ENCODE results near the gene NIPBL.
"Not testable (repeated sequence)": the region's sequence is repeated elsewhere in the genome, so short reads cannot be mapped to it uniquely, and the experiment has no call there.

NIPBL gene

DNA sequence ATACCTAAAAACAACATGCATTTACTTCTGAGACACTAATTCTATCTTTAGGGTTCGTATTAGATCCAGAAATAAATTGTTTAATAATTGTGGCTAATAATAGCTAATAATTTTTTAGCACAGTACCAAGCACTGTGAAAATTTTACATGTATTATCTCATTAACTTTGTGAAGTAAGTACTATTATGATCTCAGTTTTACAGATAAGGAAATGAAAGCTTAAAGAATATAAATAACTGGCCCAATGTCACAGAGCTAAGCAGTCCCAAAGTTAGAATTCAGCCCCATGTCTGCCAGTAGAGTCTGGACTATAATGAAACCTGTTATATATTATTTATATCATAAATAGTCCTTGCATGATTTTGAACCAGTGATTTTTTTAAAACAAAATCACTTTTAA lies 163.3 kb downstream of the NIPBL start:
- no peak for DNase-seq (ENCODE audit: low read depth)

GRCh38 chr5:37043693-37044092 lies 167.1 kb downstream of the NIPBL start:
- no peak for DNase-seq (ENCODE audit: low read depth)

DNA sequence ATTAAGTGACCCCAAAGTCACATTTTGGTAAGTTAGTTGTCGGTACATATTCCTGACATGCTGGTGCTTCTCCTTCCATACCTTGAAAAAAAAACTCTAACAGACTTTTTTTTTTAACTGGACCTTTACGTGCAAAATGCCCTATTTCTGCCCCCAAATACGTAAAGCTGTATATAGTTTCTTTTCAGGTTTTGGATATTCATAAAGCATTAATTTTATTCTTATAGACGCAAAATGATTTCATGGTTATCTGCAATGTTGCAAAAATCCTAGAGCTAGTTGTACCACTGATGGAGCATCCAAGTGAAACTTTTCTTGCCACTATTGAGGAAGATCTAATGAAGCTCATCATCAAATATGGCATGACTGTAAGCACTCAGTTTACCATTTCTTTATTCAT lies 167.6 kb downstream of the NIPBL start:
- DNase-seq (ENCODE audit: low read depth): no peak

DNA sequence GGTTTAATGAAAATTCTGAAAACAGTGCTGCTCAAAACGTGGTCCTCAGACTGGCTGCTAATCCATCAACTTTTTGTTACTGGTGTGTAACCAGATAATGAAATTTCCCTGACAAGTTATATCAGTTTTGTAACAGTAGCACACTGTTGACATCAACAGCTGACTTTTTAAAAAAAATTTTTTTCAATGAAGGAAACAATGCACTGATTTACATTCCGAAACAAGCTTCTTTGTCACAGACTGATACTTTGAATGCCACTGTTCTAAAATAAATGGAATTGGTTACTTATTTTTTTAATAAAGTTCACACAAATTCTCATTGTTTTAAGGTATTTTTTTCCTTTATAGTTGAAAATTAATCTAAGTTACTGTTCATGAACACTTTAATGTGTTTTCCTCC lies 169.1 kb downstream of the NIPBL start:
- no peak for DNase-seq (ENCODE audit: low read depth)

- DNase-seq (ENCODE audit: low read depth): no peak
Observed at GRCh38 chr5:37047947-37048346, 171.4 kb downstream of the NIPBL start.

- DNase-seq (ENCODE audit: low read depth): no peak
Observed at GRCh38 chr5:37054391-37054790, 177.8 kb downstream of the NIPBL start.

- no peak for DNase-seq (ENCODE audit: low read depth)
Observed at GRCh38 chr5:37055383-37055990, 178.9 kb downstream of the NIPBL start.

DNA sequence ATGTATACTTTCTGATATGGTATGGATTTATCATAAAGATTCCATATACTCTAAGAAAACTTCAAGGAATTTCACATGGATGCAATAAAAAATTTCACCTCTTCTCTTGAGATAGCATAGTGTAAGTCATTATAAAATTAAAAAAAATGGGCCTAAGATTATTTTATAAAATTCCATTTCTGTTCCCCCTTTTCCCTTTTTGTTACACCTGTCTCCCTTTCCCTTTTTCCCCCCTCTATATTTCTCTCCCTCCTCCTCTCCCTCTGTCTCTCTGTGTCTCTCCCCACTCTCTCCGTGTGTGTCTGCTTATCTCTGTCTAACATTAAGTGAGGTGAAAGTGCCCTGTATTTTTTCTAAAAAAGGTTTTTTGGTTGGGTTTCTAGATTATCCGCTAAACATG lies 180.2 kb downstream of the NIPBL start:
- no peak for DNase-seq (ENCODE audit: low read depth)

- DNase-seq (ENCODE audit: low read depth): no peak
Observed at GRCh38 chr5:37060030-37060429, 183.5 kb downstream of the NIPBL start.

DNA sequence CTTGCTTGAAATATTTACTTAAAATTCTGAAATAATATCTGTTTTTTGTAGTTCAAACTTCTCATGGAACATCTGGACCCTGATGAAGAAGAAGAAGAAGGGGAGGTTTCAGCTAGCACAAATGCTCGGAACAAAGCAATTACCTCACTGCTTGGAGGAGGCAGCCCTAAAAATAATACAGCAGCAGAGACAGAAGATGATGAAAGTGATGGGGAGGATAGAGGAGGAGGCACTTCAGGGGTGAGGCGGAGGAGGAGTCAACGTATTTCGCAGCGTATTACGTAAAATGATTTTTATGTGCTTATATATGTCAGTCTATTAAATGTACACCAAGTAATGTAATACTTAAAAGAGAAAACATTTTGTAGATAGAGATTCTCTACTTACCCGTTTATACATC lies 187.2 kb downstream of the NIPBL start:
- DNase-seq (ENCODE audit: low read depth): no peak

- no peak for DNase-seq (ENCODE audit: low read depth)
Observed at GRCh38 chr5:37064442-37064841, 187.9 kb downstream of the NIPBL start.

DNA sequence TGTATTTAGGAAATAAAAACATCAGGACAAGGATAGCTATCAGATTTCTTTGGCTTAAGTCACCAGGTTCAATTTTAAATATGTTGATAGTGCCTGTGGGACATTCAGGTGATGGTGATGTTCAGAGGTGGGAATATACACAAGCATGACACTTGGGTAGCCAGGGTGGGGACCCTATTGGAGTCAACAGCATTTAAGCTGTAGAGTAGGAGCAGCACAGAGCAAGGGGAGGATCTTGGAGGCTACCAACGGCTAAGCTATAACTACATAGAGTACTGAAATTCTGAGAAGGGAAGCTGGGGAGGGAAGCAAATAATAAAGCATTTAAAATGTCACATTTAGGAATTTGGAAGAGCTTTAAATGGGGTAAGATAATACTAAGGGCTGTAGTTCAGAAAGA lies 194.9 kb downstream of the NIPBL start:
- no peak for DNase-seq (ENCODE audit: low read depth)

DNA sequence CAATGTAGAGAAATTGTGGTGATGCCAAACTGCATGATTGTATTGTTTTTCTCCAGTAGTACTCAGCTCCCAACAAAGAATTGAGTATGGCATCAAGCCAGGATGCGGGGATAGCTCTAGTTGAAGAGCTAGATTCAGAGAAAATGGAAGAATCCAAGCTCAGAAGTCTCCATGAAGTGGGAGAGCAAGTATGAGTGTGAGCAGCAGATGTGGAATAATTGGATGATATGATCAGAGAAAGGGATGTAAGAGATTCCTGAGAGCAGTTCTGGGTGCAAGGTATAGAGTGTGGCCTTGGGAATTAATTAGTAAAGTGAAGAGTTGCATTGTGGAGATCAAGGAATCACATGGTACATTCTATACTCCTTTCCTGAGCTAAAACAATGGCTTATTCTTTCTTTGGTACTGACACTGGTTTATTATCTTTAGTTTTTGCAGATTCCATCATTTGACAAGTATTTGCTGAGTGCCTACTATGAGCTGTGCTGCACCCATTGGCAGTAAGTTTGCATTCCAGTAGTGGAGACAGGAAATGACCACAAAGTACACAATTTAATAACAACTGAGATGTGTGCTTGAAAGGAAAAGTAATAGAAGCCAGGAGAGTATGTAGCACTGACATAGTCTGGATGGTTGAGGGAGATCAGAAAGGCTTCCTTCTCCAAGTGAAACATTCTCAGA lies 195.5 kb downstream of the NIPBL start:
- no peak for DNase-seq (ENCODE audit: low read depth)

DNA sequence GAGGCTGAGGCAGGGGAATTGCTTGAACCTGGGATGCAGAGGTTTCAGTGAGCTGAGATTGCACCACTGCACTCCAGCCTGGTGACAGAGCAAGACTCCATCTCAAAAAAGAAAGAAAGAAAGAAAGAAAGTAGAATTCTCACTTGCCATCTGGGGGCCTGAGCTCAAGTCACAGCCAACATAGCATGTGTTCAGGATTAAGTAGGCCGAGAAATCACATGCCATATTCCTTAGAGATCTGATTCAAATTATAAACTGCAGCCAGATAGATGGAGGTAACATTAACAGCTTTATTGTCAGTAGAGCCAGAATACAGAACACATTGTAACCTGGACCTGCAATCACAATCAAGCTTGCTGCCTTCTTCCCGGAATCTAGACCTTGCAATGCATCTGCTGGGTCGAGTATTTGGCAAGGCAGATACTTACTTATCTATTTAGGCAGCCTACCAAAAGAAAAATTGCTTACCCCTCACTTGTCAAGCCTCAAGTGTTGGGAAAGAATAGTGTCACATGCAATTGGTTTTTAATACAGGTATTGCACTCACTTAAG lies 198.9 kb downstream of the NIPBL start:
- no peak for DNase-seq (ENCODE audit: low read depth)

DNA sequence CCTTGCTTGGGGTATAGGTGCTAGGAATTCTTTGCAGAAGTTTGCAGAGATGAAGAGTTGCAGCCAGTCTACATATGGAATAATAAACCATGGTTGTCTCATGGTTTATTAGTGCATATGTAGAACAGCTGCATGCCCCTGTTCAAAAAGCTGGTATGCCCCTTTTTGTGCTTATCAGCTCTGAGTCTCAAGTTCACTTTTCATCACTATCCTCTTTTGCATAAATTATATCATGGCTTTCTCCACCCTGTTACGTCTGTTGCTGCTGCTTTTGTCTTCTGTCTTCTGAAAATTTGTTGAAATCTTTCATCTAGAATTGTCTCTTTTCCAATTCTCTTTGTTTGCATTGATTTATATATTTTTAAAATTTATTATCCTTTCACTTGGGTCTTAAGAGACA lies 200.6 kb downstream of the NIPBL start:
- no peak for DNase-seq (ENCODE audit: low read depth)

GRCh38 chr5:37080697-37081096 lies 204.1 kb downstream of the NIPBL start:
- DNase-seq (ENCODE audit: low read depth): no peak

- DNase-seq (ENCODE audit: low read depth): not testable (repeated sequence)
Observed at GRCh38 chr5:37082977-37083376, 206.4 kb downstream of the NIPBL start.

DNA sequence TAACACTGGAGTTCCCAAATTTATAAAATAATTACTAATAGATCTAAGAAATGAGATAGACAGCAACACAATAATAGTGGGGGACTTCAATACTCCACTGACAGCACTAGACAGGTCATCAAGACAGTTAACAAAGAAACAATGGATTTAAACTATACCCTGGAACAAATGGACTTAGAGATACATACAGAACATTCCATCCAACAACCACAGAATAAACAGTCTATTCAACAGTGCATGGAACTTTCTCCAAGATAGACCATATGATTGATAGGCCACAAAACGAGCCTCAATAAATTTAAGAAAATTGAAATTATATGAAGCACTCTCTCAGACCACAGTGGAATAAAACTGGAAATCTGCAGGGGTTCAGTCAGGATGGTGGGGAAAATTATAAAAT lies 209.5 kb downstream of the NIPBL start:
- not testable (repeated sequence) for DNase-seq (ENCODE audit: low read depth)

GRCh38 chr5:37086466-37087173 lies 210.1 kb downstream of the NIPBL start:
- no peak for DNase-seq (ENCODE audit: low read depth)

- no peak for DNase-seq (ENCODE audit: low read depth)
Observed at GRCh38 chr5:37088009-37088408, 211.4 kb downstream of the NIPBL start.

- DNase-seq (ENCODE audit: low read depth): no peak
Observed at GRCh38 chr5:37090123-37090726, 213.7 kb downstream of the NIPBL start.

- DNase-seq (ENCODE audit: low read depth): no peak
Observed at GRCh38 chr5:37090781-37091180, 214.2 kb downstream of the NIPBL start.

GRCh38 chr5:37093795-37094194 lies 217.2 kb downstream of the NIPBL start:
- not testable (repeated sequence) for DNase-seq (ENCODE audit: low read depth)

All from stimulated activated CD8-positive, alpha-beta memory T cell treated with anti-CD3 and anti-CD28 coated beads, Interleukin-15, amount 100 ng/mL, for 1 hour (primary cell).